OCI-LY1 (cell line): ENCODE results near the gene ATP2B2.

Experiments
- CTCF ChIP-seq: fragments of 200-600 bp; sonication (generic), shearing (Covaris generic); IDR thresholded peaks from 2 replicates; pipeline ENCODE4 v1.5.1; 2017; ENCODE audit warnings: mild to moderate bottlenecking, antibody characterized with exemption, low read length, moderate library complexity, mixed read lengths
- EZH2 ChIP-seq: fragments of 200-600 bp; sonication (generic), shearing (Covaris generic); IDR thresholded peaks from 2 replicates; pipeline ENCODE4 v1.8.0; 2017; ENCODE audit warnings: borderline replicate concordance, mixed run types, mild to moderate bottlenecking, antibody characterized with exemption, low read length, moderate library complexity, mixed read lengths

GRCh38 chr3:10542518-10542917, 37.1 kb upstream of the ATP2B2 start:
- TF ChIP-seq CTCF = no peak
- TF ChIP-seq EZH2 = no peak
